ENCODE results near the gene NAALADL2.
"Not testable (repeated sequence)": the region's sequence is repeated elsewhere in the genome, so short reads cannot be mapped to it uniquely, and the experiment has no call there.

The NAALADL2 gene

DNA sequence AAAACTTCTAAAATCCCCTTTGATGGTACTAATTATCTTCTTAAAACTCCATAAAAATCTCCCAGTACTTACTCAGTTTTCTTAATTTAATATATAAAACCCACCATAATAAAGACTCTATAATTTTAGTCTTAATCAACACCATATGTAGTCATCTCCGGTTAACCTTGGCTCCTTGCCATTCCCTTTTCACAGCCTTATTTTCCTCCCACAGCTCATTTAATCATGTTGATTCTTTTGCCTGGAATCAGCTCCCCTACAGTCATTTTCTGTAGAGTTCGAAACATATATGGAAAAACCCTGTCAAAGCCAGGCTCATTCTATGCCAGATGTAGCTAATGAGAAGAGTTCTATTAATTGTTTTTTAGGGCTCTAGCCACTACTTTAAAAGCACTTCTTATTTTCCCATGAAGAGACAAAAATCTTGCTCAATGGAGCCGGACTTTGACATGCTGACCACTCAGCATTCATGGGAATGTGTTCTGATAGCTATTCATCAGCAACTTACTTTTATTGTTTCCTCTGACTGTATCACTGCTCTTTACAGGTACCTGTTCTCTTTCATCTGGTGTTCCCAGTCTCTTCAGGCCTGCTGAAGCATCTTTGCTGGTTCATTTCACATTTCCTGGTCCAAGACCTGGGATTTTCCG, 573.4 kb downstream of the NAALADL2 start:
- no peaks in the 10 kb centered on the region for H3K9me3 ChIP-seq (ENCODE audit: control insufficient read depth, low read length)
- H3K9ac ChIP-seq (ENCODE audit: low read length), result peak overlapping the region; percentile 27
- H3K4me1 ChIP-seq (ENCODE audit: control insufficient read depth, insufficient read depth, low read length), result peaks cover 17% of the 10 kb centered on the region
- DNase-seq (ENCODE audit: low read depth), result peak; percentile 65
- H3K36me3 ChIP-seq (ENCODE audit: control insufficient read depth, insufficient read depth, low read length, severe bottlenecking), result no peaks in the 10 kb centered on the region
- H3K4me3 ChIP-seq (ENCODE audit: low read length), result peak overlapping the region; percentile 9
- no peaks in the 10 kb centered on the region for H3K27me3 ChIP-seq (replicated peaks; ENCODE audit: control insufficient read depth, insufficient read depth, low read length)

DNA sequence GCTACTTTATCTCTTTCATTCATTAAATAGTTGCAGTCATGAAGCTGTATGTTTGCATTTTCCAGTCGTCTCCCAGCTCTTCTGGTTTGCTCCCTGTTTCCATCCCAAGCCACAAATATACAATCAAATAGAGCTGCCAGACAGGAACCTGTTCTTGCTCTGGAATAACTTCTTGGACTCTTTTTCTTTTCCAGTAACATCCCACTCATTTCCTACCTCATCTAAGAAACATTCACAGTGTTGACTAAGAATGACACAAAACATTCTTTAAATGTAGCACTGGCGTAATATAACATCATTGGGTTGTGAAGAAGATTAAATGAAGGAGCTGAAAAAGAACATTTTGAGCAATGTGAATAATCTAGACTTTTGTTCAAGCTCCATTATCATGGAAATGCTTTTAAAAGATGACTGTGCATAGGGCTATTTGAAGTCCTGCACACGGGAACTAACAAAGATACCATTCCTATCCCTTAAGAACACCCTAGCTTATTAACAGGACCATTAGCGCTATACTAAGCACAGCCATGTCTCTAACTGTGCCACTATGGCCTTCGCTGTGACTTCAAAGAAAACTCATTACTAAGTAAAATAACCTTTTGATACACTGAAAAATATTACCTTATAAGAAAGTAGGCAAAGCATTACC, 574.0 kb downstream of the NAALADL2 start:
- Histone ChIP-seq H3K9me3 (ENCODE audit: control insufficient read depth, low read length) (no peaks in the 10 kb centered on the region), H3K36me3 (ENCODE audit: control insufficient read depth, insufficient read depth, low read length, severe bottlenecking) (no peaks in the 10 kb centered on the region), H3K4me3 (ENCODE audit: low read length) (peak overlapping the region; percentile 9), H3K4me1 (ENCODE audit: control insufficient read depth, insufficient read depth, low read length) (peaks cover 17% of the 10 kb centered on the region), H3K27me3 (replicated peaks; ENCODE audit: control insufficient read depth, insufficient read depth, low read length) (no peaks in the 10 kb centered on the region), H3K9ac (ENCODE audit: low read length) (no peak overlapping the region)
- peak; percentile 67 for DNase-seq (ENCODE audit: low read depth)

GRCh38 chr3:175434561-175434960, 575.4 kb downstream of the NAALADL2 start:
- H3K4me1 ChIP-seq (ENCODE audit: control insufficient read depth, insufficient read depth, low read length), result peaks cover 17% of the 10 kb centered on the region
- H3K27me3 ChIP-seq (replicated peaks; ENCODE audit: control insufficient read depth, insufficient read depth, low read length), result no peaks in the 10 kb centered on the region
- no peaks in the 10 kb centered on the region for H3K36me3 ChIP-seq (ENCODE audit: control insufficient read depth, insufficient read depth, low read length, severe bottlenecking)
- H3K9ac ChIP-seq (ENCODE audit: low read length), result no peak overlapping the region
- no peaks in the 10 kb centered on the region for H3K9me3 ChIP-seq (ENCODE audit: control insufficient read depth, low read length)
- DNase-seq (ENCODE audit: low read depth), result peak; percentile 61
- no peak overlapping the region for H3K4me3 ChIP-seq (ENCODE audit: low read length)

DNA sequence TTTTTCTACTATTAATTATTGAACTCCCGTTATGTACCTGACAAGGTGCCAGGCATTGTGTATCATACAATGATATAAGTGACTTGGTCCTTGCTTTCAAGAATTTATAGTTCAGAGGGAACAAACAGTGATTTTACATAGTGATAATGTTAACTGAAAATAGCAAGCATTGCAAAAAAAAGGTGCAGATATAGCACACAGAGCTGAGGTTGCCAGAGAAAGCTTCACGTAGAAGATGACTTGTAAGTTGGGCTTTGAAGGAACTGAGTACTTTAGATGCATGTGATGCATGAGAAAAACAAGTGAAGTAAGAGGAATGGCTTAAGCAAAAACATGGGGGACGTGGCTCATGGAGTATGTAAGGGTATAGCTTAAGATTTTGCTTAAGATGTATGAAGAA, 584.5 kb downstream of the NAALADL2 start:
- Histone ChIP-seq H3K36me3 (ENCODE audit: control insufficient read depth, insufficient read depth, low read length, severe bottlenecking) (no peaks in the 10 kb centered on the region), H3K4me1 (ENCODE audit: control insufficient read depth, insufficient read depth, low read length) (no peaks in the 10 kb centered on the region), H3K9me3 (ENCODE audit: control insufficient read depth, low read length) (no peaks in the 10 kb centered on the region), H3K27me3 (replicated peaks; ENCODE audit: control insufficient read depth, insufficient read depth, low read length) (no peaks in the 10 kb centered on the region), H3K4me3 (ENCODE audit: low read length) (no peak overlapping the region), H3K9ac (ENCODE audit: low read length) (no peak overlapping the region)
- no peak for DNase-seq (ENCODE audit: low read depth)

GRCh38 chr3:175445741-175446140, 586.6 kb downstream of the NAALADL2 start:
- no peaks in the 10 kb centered on the region for H3K27me3 ChIP-seq (replicated peaks; ENCODE audit: control insufficient read depth, insufficient read depth, low read length)
- no peak overlapping the region for H3K4me3 ChIP-seq (ENCODE audit: low read length)
- DNase-seq (ENCODE audit: low read depth), result no peak
- H3K4me1 ChIP-seq (ENCODE audit: control insufficient read depth, insufficient read depth, low read length), result no peaks in the 10 kb centered on the region
- no peaks in the 10 kb centered on the region for H3K36me3 ChIP-seq (ENCODE audit: control insufficient read depth, insufficient read depth, low read length, severe bottlenecking)
- H3K9me3 ChIP-seq (ENCODE audit: control insufficient read depth, low read length), result no peaks in the 10 kb centered on the region
- H3K9ac ChIP-seq (ENCODE audit: low read length), result no peak overlapping the region

DNA sequence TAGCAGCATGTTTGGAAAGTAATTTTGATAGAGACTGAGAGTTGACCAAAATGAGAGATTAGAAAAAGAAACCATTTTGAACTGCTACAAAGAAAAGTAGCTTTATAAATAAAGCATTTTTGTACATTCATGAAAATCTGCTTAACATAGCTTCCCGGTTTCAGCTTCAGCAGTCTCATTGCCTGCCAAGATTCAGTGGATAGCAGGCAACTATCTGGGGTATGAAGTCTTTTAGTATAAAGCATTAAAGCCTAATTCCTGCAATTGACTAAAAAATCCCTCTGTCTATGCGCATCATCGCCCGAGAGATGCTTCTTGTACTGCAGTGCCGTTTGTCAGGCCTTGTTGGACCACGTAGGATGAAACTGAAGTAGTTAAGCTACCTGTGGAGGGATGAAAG, 588.4 kb downstream of the NAALADL2 start:
- H3K4me3 ChIP-seq (ENCODE audit: low read length), result no peak overlapping the region
- H3K4me1 ChIP-seq (ENCODE audit: control insufficient read depth, insufficient read depth, low read length), result no peaks in the 10 kb centered on the region
- DNase-seq (ENCODE audit: low read depth), result peak; percentile 30
- no peaks in the 10 kb centered on the region for H3K9me3 ChIP-seq (ENCODE audit: control insufficient read depth, low read length)
- no peak overlapping the region for H3K9ac ChIP-seq (ENCODE audit: low read length)
- H3K36me3 ChIP-seq (ENCODE audit: control insufficient read depth, insufficient read depth, low read length, severe bottlenecking), result no peaks in the 10 kb centered on the region
- no peaks in the 10 kb centered on the region for H3K27me3 ChIP-seq (replicated peaks; ENCODE audit: control insufficient read depth, insufficient read depth, low read length)

GRCh38 chr3:175453361-175453760, 594.2 kb downstream of the NAALADL2 start:
- no peak overlapping the region for H3K9ac ChIP-seq (ENCODE audit: low read length)
- no peaks in the 10 kb centered on the region for H3K27me3 ChIP-seq (replicated peaks; ENCODE audit: control insufficient read depth, insufficient read depth, low read length)
- DNase-seq (ENCODE audit: low read depth), result no peak
- H3K9me3 ChIP-seq (ENCODE audit: control insufficient read depth, low read length), result no peaks in the 10 kb centered on the region
- H3K36me3 ChIP-seq (ENCODE audit: control insufficient read depth, insufficient read depth, low read length, severe bottlenecking), result no peaks in the 10 kb centered on the region
- peaks cover 16% of the 10 kb centered on the region for H3K4me1 ChIP-seq (ENCODE audit: control insufficient read depth, insufficient read depth, low read length)
- no peak overlapping the region for H3K4me3 ChIP-seq (ENCODE audit: low read length)

- Histone ChIP-seq H3K9ac (ENCODE audit: low read length) (no peak overlapping the region), H3K27me3 (replicated peaks; ENCODE audit: control insufficient read depth, insufficient read depth, low read length) (no peaks in the 10 kb centered on the region), H3K4me1 (ENCODE audit: control insufficient read depth, insufficient read depth, low read length) (peaks cover 16% of the 10 kb centered on the region), H3K9me3 (ENCODE audit: control insufficient read depth, low read length) (peaks cover 8% of the 10 kb centered on the region), H3K36me3 (ENCODE audit: control insufficient read depth, insufficient read depth, low read length, severe bottlenecking) (no peaks in the 10 kb centered on the region), H3K4me3 (ENCODE audit: low read length) (no peak overlapping the region)
- no peak for DNase-seq (ENCODE audit: low read depth)
Observed at GRCh38 chr3:175456466-175456865, 597.3 kb downstream of the NAALADL2 start.

- no peaks in the 10 kb centered on the region for H3K27me3 ChIP-seq (replicated peaks; ENCODE audit: control insufficient read depth, insufficient read depth, low read length)
- DNase-seq (ENCODE audit: low read depth), result no peak
- no peak overlapping the region for H3K4me3 ChIP-seq (ENCODE audit: low read length)
- peaks cover 8% of the 10 kb centered on the region for H3K9me3 ChIP-seq (ENCODE audit: control insufficient read depth, low read length)
- H3K36me3 ChIP-seq (ENCODE audit: control insufficient read depth, insufficient read depth, low read length, severe bottlenecking), result no peaks in the 10 kb centered on the region
- no peak overlapping the region for H3K9ac ChIP-seq (ENCODE audit: low read length)
- H3K4me1 ChIP-seq (ENCODE audit: control insufficient read depth, insufficient read depth, low read length), result peaks cover 16% of the 10 kb centered on the region
Observed at GRCh38 chr3:175457301-175457700, 598.2 kb downstream of the NAALADL2 start.

GRCh38 chr3:175460849-175461399, 601.8 kb downstream of the NAALADL2 start:
- peaks cover 16% of the 10 kb centered on the region for H3K4me1 ChIP-seq (ENCODE audit: control insufficient read depth, insufficient read depth, low read length)
- H3K36me3 ChIP-seq (ENCODE audit: control insufficient read depth, insufficient read depth, low read length, severe bottlenecking); DNase-seq (ENCODE audit: low read depth); H3K27me3 ChIP-seq (replicated peaks; ENCODE audit: control insufficient read depth, insufficient read depth, low read length); H3K9me3 ChIP-seq (ENCODE audit: control insufficient read depth, low read length); H3K4me3 ChIP-seq (ENCODE audit: low read length); H3K9ac ChIP-seq (ENCODE audit: low read length): not testable (repeated sequence)

DNA sequence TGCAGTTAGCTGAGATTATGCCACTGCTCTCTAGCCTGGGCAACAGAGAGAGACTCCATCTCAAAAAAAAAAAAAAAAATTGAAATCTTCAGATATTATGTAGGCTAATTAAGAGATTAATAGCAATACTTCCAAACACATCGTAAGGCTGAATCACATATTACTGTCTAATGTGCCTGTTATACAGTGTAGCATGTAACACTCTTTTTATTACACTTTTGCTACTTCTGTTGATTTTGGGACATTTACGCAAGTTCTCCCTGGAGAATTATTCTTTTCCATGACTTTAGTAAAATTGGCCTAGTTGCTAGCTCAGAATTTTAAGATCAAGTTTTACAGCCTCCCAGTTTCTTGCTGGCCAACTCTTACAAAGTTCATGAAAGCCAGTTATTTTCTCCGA, 605.2 kb downstream of the NAALADL2 start:
- no peak overlapping the region for H3K9ac ChIP-seq (ENCODE audit: low read length)
- no peak overlapping the region for H3K4me3 ChIP-seq (ENCODE audit: low read length)
- H3K4me1 ChIP-seq (ENCODE audit: control insufficient read depth, insufficient read depth, low read length), result no peaks in the 10 kb centered on the region
- no peak for DNase-seq (ENCODE audit: low read depth)
- H3K36me3 ChIP-seq (ENCODE audit: control insufficient read depth, insufficient read depth, low read length, severe bottlenecking), result no peaks in the 10 kb centered on the region
- no peaks in the 10 kb centered on the region for H3K27me3 ChIP-seq (replicated peaks; ENCODE audit: control insufficient read depth, insufficient read depth, low read length)
- peaks cover 8% of the 10 kb centered on the region for H3K9me3 ChIP-seq (ENCODE audit: control insufficient read depth, low read length)

Measured in adipocyte (in vitro differentiated cells).